ENCODE data around the gene HOXD8.

HOXD8 gene

DNA sequence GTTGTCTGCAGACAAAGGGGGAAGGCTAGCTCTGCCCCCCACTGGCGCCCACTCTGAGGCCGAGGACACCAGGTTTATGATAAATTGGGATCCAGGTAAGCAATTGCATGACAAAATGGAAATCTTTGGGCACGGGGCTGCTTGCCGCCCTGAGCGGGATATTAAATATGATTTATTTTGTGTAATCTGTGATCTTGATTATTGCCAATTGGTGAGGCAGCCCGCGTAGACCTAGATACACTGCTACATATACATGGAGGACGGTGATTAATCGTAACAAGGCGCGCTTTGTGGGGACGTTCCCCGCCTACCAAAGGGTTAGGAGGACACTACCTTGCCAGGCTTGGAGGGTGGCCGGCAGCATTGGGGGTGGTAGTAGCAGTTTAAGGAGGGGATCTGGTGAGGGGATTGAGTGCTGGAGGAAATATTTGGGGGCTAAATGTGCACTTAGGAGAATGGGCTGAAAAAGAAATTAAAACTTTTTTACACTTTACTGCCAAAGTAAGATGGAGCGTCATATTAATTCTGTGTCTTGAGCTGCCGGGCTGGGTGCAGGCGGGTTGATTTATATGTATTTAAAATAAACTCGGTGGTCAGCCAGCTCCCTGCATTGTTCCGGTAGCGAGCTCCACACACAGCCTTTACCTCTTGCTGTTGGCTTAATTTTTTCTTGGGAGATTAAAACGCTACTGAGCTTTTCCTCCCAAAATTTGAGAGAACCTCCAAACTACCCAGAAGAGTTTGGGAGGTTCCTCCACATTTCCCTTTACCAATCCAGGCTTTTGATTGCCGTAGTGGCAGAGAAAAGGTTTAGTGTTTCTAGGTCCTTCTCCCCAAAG is 31.7 kb downstream of the HOXD8 start:
- no peak for DNase-seq

DNA sequence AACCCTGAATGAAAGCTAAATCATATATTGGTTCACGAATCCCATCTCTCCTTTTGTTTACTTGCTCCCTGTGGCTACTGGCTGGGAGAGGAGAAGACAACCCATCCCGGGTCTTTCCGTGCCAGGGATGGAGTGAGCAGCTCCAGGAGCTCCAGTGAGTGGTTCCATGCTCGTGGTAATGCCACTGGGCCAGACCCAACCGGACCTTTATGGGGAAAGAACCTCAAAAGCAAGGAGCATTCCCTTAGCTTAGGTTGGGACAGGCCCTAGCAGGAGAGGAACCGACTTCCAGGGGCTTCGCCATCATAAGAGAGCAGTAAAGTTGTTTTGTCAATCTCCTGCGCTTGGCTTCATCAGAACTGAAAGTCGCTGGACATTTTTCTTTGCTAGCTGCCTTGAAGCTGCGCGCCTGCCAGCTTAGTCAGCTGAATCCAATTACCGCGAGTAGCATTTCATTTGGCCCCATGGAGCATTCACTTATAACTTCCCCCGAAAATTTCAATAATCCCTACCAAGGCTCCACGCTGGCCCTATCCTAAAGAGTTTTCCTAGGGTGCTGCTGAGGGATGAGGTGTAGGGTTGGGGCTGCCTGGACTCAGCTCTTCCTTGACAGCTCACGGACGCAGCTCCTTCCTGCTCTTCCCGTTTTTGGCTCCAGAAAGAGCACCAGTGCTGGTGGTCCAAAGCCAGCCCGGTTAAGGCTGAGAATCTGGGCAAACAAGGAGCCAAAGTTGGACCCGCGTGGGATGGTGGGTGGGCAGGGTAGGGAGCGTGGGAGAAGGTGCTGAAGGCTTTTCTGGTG is 32.5 kb downstream of the HOXD8 start:
- no peak for DNase-seq

DNA sequence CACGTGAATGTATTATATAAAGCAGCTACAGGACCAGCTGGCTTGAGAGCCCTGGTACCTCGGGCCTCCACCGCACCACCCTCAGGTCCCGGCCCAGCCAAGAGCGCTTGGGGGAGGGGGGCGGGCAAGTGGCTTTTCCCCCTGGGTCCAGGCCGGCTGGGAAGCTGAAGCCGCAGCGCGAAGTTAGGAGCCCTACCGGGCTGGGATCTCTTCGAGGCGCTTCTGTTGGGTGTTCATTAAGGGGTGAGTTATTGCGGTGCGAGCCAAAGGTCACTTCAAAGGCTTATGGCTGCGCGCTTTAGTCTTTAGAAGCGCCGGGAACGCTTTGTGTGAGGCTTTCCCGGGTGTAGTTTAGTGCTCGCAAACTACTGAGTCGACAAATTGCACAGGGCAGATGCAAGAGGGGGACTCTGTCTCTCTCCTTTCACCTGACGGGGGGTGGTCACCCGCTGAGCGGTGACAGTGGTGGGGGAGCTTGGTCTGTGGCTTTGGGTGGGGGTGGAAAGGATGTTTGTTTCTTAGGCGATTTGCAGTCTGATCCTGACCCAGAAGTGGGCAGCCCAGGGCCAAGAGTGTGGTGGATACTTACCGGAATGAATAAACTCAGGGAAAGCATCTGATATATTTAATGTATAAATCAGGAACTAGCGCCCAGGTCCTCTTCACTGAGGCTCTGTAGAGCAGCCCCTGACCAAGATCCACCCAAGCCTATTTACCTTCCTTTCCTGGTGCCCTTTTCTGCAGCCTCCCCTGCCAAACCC is 33.6 kb downstream of the HOXD8 start:
- DNase-seq = no peak

DNA sequence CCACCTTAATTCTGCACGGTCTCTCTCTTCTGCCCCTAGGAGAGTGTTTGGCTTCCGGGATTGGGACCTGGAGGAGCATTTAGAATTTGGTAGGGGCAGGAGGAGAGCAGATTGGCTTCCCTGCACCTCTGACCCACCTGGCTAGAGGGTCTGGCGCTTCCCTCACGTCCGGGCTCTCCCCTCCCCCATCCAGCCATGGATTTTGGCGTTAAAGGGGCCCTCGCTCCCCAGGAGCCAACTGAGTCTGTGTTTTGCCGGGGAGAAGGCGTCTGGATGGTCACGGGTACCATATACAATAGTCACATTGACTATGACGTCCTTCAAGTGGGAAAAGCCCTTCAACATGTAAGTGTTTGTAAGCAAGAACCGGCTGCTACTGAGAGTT is 34.2 kb downstream of the HOXD8 start:
- no peak for DNase-seq

DNA sequence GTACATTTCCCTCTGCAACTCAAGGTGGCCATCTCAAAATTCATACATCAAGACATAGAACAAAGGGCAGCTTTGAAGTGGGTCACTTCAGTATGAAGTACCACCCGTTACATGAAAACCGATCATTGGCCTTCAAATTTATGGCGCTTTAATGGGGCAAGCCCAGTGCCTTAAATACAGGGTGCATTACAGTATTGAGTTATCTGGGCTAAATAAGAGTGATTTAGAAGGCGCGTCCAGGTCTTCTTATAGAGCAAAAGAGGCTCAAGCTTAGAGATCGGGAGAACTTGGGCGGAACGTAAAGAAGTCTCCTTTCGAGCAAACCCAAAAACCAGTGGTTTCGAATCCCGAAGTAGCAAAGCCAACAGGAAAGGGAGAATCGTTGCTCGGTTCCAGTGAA is 34.7 kb downstream of the HOXD8 start:
- DNase-seq = no peak

DNA sequence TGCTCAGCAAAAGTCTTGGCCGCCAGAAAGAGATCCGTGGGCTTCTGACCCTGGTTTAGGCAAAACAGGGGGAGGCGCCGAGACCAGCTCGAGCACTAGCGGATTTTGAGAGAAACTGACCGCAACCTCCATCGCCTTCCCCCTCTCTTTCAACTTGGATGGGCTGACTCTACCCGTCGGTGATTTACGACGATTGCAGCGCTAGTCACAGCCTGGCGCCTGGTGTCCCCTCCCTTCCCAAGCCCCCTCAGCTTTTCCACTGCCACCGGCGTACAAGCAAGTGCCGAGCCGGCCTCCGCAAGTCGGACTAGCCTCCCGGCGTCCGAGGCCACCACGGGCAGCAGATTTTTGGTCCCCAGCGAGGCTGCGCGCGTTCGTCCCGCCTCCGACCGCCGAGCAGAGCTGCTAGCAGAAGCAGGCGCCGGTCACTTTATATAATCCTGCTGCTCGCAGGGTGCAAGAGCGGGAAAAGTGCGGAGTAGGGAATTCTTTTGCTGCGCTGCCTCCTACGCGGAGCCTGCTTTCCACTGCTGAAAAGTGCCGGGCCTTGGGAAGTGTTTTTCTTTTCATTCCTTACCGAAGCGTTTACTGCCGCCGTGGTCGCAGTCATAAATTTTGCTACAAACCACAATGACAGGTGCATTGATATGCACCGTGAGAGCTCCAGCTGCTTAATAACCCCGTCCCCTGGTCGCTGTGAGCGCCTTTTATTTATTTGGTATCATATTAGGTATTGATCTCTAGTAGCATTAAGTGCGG is 35.3 kb downstream of the HOXD8 start:
- DNase-seq = no peak

DNA sequence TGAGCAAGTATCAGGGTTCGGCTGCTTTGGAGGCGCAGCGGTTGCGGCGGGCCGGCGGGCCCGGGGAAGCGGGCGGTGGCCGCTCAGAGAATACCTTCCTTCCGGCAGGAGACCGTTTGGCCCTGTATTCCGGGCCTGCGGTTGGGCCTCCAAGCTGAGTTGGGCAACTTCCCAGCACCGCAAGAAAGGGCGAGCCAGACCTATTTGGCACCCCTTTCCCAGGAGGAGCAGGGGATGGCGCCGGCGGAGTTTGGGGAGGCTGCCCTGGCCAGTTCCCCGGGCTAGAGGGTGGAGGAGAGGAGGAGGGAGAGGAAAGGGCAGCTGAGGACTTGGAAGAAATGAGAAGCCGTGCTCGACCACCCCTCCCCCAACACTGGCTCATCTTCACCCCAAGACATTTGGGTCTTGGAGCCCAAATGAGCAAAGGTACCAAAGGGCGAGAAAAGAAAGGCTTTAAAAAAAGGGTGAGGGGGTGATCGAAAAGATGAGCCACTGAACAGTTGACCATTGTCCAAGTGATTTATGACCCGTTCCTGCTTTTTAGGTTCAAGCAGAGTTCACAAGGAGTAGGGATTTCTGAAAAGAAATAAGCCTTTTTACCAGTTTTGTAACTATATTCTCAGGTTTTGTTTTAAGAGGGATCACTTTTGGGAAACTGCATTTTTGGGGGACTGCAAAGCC is 36.0 kb downstream of the HOXD8 start:
- DNase-seq = no peak

DNA sequence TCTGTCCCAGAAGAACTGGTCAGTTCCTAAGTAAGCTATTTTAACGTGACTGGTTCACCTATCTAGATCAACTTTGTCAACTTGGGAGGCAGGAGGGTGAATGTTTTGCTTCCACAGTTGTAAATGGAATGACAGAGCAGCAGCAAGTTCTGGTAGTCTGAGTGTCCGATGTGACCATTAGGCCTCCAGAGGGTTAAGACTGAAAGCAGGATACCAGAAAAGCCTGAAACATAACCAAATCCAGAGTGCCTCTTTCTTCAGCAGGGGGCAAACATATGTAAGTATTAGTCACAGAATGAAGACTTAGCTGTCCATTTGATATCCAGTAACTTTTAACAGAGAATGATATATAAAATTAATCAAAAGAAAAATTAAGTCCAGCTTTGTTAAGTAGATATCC is 36.8 kb downstream of the HOXD8 start:
- no peak for DNase-seq

DNA sequence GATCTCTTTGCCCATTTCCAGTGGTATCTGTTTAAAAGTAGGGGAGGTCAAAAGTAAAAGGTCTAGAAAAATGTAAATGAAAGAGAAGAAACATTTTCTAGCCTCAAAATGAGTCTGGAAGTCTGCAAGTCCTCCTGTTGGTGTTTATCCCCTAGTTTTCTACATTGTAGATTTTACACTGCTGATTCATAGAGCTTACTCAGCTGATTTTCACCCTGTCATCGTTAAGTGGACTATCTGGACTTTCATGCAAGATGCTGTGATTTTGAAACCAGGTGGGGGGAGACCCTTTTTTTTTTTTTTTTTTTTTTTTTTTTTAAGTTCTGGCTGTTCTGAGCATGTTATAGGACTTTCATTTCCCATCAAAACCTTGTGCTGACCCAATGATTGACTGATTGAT is 37.9 kb downstream of the HOXD8 start:
- DNase-seq = no peak

DNA sequence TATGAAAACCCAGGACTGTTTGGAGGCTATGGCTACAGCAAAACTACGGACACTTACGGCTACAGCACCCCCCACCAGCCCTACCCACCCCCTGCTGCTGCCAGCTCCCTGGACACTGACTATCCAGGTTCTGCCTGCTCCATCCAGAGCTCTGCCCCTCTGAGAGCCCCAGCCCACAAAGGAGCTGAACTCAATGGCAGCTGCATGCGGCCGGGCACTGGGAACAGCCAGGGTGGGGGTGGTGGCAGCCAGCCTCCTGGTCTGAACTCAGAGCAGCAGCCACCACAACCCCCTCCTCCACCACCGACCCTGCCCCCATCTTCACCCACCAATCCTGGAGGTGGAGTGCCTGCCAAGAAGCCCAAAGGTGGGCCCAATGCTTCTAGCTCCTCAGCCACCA is 39.7 kb downstream of the HOXD8 start:
- no peak for DNase-seq

DNA sequence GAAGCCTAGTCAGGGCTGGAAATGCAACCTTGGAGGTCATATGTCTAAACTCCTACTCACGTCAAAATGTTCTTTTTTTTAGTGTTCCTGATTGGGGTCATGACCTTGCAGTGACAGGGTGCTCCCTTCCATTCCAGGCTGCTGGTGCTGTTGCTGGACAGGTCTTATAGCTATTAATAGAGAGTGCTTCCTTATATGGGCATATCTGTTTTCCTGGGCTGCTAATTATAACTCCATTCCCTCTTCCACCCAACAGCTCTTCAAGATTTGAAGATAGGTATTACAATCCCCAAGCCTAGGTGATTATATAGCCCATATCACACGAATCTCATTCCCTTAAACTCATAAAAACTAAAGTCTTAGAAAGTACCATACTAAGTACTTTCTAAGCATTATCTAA is 40.2 kb downstream of the HOXD8 start:
- DNase-seq = no peak

DNA sequence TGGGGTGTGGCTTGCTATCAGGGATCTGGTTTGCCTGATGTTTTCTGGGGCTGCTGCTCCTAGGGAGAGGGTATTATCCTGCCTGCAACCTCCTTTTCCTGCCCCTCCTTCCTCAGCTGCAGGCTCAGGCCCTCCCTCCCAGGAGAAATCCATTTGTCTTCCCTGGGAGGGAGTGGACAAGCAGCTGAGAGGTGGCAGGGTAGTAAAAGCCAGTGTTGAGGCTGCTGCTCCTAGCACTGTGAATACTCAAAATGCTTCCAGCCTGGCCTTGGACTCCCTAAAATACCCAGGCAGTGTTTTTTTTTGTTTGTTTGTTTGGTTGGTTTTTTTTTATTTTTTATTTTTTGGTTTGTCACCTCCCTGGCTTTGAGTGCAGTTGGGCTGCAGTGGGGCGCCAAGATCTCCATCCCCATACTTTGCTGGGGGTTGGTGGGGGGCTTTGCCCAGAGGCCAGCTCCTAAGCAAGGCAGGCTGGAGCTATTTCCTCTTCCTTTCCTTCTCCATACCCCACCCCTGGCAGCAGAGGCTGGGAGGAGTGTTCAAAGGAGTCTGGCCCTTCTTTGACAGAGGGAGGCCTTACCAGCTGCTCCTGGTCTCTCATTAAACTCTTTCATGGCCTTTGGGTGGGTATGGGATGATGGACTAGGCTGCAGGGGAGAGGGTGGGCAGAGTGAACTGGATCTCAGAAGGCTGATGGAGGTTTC is 41.2 kb downstream of the HOXD8 start:
- no peak for DNase-seq

DNA sequence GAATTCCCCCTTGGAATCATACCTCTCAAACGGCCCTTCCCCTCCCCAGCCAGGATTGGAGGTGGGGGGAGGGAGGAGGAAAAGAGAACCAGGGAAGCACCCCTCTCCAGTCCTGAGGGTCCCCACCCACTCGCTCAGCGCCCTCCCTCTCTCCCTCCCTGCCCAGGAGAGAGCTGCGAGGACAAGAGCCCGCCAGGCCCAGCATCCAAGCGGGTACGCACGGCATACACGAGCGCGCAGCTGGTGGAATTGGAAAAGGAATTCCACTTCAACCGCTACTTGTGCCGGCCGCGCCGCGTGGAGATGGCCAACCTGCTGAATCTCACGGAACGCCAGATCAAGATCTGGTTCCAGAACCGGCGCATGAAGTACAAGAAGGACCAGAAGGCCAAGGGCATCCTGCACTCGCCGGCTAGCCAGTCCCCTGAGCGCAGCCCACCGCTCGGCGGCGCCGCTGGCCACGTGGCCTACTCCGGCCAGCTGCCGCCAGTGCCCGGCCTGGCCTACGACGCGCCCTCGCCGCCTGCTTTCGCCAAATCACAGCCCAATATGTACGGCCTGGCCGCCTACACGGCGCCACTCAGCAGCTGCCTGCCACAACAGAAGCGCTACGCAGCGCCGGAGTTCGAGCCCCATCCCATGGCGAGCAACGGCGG is 42.0 kb downstream of the HOXD8 start:
- DNase-seq = no peak

DNA sequence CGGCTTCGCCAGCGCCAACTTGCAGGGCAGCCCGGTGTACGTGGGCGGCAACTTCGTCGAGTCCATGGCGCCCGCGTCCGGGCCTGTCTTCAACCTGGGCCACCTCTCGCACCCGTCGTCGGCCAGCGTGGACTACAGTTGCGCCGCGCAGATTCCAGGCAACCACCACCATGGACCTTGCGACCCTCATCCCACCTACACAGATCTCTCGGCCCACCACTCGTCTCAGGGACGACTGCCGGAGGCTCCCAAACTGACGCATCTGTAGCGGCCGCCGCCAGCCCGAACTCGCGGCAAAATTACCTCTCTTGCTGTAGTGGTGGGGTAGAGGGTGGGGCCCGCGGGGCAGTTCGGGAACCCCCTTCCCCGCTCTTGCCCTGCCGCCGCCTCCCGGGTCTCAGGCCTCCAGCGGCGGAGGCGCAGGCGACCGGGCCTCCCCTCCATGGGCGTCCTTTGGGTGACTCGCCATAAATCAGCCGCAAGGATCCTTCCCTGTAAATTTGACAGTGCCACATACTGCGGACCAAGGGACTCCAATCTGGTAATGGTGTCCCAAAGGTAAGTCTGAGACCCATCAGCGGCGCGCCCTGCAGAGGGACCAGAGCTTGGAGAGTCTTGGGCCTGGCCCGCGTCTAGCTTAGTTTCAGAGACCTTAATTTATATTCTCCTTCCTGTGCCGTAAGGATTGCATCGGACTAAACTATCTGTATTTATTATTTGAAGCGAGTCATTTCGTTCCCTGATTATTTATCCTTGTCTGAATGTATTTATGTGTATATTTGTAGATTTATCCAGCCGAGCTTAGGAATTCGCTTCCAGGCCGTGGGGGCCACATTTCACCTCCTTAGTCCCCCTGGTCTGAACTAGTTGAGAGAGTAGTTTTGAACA is 42.7 kb downstream of the HOXD8 start:
- no peak for DNase-seq

DNA sequence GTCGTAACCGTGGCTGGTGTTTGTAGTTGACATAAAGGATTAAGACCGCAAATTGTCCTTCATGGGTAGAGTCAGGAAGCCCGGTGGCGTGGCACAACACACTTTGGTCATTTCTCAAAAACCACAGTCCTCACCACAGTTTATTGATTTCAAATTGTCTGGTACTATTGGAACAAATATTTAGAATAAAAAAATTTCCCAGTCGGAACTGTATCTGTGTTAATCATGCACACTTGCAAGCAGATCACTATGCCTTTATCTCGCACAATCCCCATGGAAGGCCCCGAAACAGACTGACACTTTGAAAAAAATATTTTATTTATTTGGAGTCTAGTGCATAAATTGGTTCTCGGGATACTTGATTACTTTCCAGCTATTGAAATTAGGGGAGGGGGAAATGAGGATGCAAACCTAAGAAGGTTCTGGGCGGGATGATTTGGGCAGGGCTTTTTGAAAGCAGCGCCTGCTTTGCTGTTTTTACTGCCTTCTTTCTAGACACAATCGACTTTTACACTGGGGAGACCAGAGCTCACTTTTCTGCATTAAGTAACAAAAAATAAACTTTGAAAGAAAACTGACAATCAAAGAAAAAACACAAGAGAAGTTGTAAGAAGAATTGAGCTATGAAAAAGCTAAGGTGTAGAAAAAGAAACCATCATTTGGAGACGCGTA is 43.5 kb downstream of the HOXD8 start:
- no peak for DNase-seq

DNA sequence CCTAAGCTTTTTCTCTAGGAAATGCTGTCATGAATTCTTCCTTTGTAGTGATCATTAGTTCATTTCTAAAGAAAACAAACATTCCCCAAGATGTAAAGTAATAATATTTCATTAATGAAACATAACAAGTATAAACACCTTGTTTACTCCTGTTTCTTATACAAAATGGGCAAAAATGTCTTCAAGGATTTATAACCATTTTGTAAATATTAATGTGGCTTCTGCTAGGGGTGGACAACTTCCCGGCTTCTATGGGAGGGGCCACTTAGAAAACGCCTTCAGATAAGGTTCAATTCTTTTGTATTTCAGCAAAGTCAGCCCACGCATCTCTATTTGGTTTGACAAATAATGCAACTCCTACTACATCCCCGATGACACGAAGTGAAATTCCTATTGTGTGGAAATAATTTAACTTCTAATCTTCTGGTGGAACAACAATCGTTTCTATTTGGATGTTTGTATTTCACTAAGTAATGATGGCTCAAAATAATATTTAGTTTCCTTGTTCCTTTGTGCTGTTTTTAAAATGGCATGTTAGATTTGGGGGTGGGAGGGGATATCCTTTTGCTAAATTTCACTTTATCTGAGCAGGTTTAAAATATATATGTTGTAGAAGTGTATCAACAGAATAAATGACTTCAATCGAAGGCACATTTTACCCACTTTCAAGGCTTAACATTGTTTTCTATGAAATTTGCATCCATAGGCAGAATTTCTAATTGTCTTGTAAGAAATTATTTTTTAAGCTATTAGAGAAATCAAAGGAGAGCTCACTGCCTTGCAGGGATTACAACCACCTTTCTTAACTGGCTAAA is 44.3 kb downstream of the HOXD8 start:
- DNase-seq = no peak

DNA sequence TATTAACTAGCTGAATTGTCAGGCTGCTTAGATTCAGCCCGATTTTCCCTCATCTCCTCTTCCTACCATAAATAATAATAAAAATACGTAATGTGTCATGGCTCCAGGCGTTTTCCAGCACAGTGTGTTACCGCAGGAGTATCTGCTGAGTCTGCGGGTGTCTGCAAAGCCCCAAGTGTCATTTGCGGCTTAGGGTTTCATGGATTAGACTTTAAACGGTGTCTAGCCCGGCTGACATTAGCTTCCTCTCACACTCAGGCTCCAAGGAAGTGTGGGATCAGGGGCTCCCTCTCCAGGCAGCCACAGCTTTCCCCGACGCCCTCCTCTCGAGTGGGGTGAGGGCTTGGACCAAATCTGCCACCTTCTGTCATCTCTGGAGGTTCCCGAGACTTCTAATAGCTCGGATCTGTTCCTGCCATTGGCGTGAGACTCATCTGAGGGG is 44.9 kb downstream of the HOXD8 start:
- no peak for DNase-seq

Data from NCI-H748 treated with DMSO at 0.1 percent for 48 hours (cell line).